Effector memory CD4-positive, alpha-beta T cell (primary cell): ENCODE measurements around the gene TMA7.

Experiments
- DNase-seq, 3 donors: peaks; one replicate each; pipeline ENCODE4 v3.0.0-alpha.2; 2020
- H3K27ac ChIP-seq: 2 replicates; pipeline ENCODE4 v1.7.0; 2013; ENCODE audit warnings: mild to moderate bottlenecking, low read length, moderate library complexity; ENCODE audit not compliant: insufficient read depth, poor library complexity, severe bottlenecking
- H3K27me3 ChIP-seq: replicated peaks from 2 replicates; pipeline ENCODE4 v1.7.0; 2013; ENCODE audit warnings: mild to moderate bottlenecking, low read length; ENCODE audit not compliant: insufficient read depth, control insufficient read depth, poor library complexity, severe bottlenecking
- H3K36me3 ChIP-seq: 2 replicates; pipeline ENCODE4 v1.7.0; 2013; ENCODE audit warnings: mild to moderate bottlenecking, low read length, moderate library complexity; ENCODE audit not compliant: control insufficient read depth, insufficient read depth
- H3K4me1 ChIP-seq: 2 replicates; pipeline ENCODE4 v1.7.0; 2013; ENCODE audit warnings: low read length, mild to moderate bottlenecking; ENCODE audit not compliant: control insufficient read depth, insufficient read depth, poor library complexity, severe bottlenecking
- H3K4me3 ChIP-seq: 2 replicates; pipeline ENCODE4 v1.7.0; 2013; ENCODE audit warnings: low read length, low read depth, mild to moderate bottlenecking; ENCODE audit not compliant: insufficient read depth, poor library complexity, severe bottlenecking
- H3K9me3 ChIP-seq: 2 replicates; pipeline ENCODE4 v1.7.0; 2013; ENCODE audit warnings: mild to moderate bottlenecking, low read length, moderate library complexity; ENCODE audit not compliant: control insufficient read depth

The TMA7 gene

DNA sequence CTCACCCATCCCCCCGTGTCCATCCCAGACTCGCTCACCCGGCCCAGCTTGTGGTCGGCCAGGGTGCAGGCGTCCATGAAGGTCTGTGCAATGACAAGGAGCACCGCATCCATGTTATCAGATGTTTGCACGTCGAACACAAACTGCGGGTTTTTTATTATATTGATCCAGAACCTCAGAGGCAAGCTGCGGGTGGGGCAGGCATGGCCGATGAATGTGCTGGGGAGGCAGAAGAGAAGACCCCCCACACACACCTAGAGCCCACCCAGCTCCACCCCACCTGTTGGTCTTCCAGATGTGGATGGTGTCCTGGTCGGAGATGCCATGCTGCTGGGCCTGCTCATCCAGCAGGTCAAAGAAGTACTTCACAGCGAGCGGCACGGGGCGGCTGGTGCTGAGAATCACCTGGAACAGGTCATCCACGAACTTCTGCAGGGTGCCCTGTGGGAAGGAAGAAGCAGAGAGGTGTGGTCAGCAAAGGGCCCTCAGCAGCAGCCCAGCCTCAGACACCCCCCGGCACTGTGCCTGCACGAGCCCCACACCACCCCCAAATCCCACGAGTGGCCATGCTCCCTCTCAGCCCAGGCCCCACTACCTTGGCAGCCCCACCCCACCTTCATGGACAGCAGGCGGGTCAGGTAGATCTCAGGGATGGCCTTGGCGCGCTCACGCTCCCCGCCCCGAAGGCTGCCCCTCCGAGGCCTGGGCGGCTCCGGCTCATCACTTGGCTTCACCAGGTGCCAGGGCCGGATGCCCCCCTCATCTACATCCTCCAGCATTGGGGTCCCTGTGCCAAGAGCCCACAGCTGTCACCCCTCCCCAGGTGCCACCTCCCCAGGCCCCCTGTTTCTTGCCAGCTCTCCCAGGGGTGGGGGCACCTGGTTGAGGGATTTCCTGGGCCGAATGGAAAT, 30.5 kb upstream of the TMA7 start:
- Histone ChIP-seq H3K27ac (no peak overlapping the region), H3K4me3 (no peak overlapping the region), H3K27me3 (no peaks in the 10 kb centered on the region), H3K36me3 (no peaks in the 10 kb centered on the region), H3K4me1 (no peaks in the 10 kb centered on the region), H3K9me3 (no peaks in the 10 kb centered on the region)
- no peak for DNase-seq

DNA sequence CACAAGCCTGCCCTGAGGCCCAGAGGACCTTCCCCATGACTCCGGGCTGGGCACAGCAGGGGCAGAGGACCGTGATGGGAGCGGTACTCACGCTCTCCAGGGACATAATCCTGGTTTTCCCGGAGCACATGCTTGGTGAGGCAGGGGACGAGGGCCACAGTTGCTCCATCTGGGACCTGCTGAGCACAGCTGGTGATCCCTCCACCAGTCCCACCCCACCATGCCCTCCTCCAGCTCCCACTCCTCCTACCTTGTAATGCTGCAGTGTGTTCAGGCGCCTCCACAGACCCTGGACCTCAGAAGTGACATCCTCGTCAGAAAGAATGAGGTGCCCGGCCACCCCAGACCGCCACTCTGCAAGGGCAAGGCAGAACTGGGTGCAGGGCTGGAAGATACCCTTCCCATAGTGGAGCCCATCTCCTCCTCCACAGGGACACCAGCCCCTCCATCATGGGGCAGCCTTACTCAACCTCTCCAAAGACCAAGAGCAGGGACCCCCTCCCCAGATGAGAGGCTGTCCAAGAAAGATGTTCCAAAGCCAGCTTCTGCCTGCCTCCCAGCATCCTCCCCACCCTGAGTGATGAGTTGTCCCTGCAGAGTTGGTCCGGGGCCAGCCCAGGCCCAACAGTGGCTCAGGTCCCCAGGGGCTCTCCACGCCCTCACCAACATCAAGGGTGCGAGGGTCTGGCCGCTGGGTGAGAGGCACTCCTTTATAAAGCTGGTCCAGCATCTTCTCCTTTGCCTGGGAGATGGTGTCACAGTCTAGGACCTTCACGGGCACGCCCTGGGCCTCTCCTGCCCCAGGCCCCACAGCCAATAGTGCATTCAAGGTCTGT, 29.6 kb upstream of the TMA7 start:
- no peak overlapping the region for H3K27ac ChIP-seq
- no peaks in the 10 kb centered on the region for H3K27me3 ChIP-seq
- H3K4me3 ChIP-seq: no peak overlapping the region
- no peaks in the 10 kb centered on the region for H3K9me3 ChIP-seq
- H3K4me1 ChIP-seq: no peaks in the 10 kb centered on the region
- no peak for DNase-seq
- H3K36me3 ChIP-seq: no peaks in the 10 kb centered on the region

DNA sequence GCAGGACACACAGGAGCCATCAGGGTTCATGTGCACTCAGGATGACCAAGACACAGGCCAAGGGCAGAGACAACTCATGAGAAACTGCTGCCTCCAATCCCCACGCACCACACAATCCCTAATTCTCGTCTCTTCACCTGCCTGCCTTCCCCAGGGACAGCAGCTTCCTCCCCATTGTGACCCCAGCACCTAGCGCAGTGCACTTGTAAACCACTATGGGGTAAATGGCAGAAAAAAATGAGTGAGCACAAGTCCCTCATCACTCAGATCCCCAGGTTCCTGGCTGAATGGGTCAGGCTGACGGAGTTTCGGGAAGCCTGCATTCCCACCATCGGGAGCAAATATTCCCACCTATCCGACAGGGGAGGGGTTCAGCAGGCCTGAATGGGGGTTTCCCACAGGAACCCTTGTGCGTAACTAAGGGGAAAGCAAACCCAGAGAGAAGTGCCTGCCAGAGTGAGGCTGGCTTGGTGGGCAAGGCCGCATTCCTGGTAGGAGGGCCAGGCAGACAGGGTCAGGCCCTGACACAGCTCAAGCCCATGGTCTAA, 28.9 kb upstream of the TMA7 start:
- Histone ChIP-seq H3K4me1 (no peaks in the 10 kb centered on the region), H3K27ac (no peak overlapping the region), H3K36me3 (no peaks in the 10 kb centered on the region), H3K9me3 (no peaks in the 10 kb centered on the region), H3K27me3 (no peaks in the 10 kb centered on the region), H3K4me3 (no peak overlapping the region)
- DNase-seq: no peak

DNA sequence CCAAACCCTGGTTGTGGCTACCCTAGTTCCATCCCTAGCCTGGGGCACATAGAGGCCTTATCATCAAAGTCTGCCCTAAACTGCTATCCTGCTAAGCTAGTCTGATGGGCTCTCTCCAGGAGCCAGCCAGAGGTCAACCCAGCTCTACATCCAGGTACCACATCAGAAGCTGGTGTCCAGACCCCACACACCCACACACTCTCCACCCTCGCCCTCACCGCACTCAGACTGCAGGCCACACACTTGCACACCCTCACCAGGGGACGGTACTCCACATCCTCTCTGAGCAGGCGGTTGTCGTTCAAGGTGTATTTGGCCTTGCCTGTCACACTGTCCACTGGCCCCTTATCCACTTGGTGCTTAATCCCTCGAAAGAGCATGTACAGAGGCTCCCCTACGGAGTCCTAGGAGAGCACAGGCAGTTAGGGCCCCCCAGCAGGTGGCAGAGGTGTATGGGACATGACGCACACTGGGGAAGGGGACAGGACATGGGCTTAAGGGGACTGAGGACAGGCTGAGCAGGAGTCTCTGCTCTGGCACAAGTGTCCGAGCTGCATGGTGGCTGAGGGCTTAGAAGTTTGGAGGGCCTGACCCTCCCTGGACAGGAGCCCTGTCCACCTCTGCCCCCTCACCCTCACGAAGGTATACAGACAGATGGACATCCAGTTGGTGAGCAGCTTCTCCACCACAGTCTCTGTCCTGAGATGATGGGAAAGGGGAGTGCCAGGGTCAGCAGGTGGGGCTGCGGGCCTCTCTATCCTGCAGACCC, 28.3 kb upstream of the TMA7 start:
- H3K4me1 ChIP-seq: no peaks in the 10 kb centered on the region
- no peak for DNase-seq
- H3K27me3 ChIP-seq: no peaks in the 10 kb centered on the region
- H3K36me3 ChIP-seq: no peaks in the 10 kb centered on the region
- H3K4me3 ChIP-seq: no peak overlapping the region
- H3K27ac ChIP-seq: no peak overlapping the region
- H3K9me3 ChIP-seq: no peaks in the 10 kb centered on the region

DNA sequence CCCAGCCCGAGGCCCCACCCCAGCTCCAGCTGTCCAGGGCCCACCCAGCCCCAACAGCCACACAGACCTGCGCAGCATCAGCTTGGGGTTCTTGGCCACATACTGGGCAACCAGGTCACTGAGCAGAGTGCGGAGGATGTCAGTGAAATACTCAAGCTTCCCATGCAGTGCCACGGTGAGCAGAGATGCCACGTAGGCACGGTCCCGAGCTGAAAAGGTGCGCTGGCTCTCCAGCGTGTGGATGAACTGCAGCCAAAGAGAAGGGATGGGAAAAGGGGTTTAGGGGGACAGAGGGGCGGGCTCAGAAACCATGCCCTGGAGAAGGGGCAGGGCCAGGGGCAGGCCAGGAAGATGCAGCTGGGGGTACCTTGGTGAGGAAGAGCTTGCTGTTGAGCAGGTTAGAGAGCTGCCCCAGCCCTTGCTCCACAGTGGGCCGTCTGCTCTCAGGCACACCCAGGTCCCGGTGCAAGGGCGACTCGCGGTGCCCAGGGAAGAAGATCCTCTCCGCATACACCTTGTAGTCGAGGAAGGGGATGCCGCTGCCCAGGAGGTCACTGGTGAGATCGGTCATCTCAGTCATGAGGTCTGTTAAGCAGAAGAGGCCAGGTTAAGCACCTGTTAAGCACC, 27.6 kb upstream of the TMA7 start:
- Histone ChIP-seq H3K27ac (no peak overlapping the region), H3K36me3 (no peaks in the 10 kb centered on the region), H3K9me3 (no peaks in the 10 kb centered on the region), H3K4me1 (no peaks in the 10 kb centered on the region), H3K4me3 (no peak overlapping the region), H3K27me3 (no peaks in the 10 kb centered on the region)
- no peak for DNase-seq

DNA sequence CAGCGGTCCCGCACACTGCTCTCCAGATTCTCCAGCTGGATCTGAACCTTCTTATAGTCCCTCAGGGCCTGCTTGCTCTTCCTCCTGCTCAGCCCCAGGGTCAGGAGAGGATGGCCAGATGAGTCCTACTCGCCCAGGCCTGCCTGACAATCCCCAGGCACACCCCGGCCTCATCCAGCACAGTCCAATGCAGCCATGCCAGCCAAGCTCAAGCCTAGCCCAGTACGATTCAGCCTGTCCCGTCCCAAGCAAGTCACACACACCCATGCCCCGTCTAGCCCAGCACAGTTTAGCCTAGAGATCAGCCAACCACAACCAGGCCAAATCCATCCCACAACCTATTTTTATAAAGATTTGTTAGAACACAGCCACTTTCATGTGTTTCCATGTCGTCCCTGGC, 27.0 kb upstream of the TMA7 start:
- DNase-seq: no peak
- Histone ChIP-seq H3K27ac (no peak overlapping the region), H3K27me3 (no peaks in the 10 kb centered on the region), H3K36me3 (no peaks in the 10 kb centered on the region), H3K4me3 (no peak overlapping the region), H3K9me3 (no peaks in the 10 kb centered on the region), H3K4me1 (no peaks in the 10 kb centered on the region)

DNA sequence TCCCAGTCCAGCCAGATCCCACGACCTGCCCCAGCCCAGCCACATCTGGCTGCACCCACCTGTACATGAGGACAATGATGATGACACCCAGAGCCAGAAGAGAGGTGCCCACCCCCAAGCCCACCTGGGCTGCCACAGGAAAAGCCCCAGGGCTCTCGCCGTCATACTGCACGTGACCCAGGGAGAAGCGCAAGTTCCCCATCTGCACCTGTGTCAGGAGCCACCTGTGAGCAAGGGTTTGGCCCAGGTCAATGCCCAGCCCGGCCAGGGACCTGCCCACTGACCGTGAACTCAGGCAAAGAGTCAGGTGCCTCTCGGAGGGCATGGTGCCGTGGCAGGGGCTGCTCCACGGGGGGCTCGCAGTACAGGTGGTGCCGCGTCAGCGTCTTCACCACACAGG, 26.4 kb upstream of the TMA7 start:
- Histone ChIP-seq H3K36me3 (no peaks in the 10 kb centered on the region), H3K4me3 (no peak overlapping the region), H3K27ac (no peak overlapping the region)

DNA sequence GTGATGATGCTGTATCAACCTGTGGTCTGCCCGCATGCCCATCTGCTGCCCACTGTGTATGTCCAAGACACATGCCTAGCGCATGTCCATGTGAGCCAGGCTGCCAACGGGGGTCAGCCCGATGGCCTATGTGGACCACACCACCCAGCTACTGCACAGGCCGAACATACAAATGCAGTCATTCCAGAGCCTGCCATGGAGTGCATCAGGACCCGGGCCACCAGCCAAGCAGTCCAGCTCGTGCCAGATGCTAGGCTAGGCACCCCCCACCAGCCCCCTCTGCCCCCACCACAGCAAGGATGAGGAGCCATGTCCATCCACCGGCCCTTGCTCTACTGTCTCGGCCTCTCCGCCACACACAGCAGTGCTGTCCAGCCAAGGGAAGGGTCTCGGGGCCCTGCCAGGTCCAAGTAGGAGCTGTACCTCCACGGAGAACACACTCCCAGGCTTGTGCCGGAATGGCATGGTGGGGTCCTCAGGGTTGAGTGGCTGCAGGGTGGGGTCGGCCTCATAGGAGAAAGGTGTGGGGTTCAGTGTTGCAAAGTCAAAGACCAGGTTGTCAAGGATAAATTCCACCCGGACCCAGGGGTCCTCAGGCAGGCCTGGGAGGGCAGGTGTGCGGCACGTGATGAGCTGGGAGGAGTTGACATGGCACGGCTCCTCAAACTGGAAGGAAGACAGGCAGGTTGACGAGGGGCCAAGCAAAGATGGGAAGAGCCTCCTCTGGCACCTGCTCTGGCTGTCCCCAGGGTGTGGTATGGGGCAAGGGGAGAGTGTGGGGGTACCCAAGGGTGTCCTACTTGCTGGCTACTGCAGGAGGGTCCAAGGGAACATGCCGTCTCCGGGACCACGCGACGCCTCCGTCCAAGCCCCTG, 25.4 kb upstream of the TMA7 start:
- no peak for DNase-seq
- Histone ChIP-seq H3K27me3 (no peaks in the 10 kb centered on the region), H3K4me1 (no peaks in the 10 kb centered on the region), H3K9me3 (no peaks in the 10 kb centered on the region), H3K36me3 (no peaks in the 10 kb centered on the region), H3K4me3 (no peak overlapping the region), H3K27ac (no peak overlapping the region)

More for the DNA sequence above, 26.4 kb upstream of the TMA7 start:
- no peaks in the 10 kb centered on the region for H3K4me1 ChIP-seq
- no peaks in the 10 kb centered on the region for H3K27me3 ChIP-seq
- no peaks in the 10 kb centered on the region for H3K9me3 ChIP-seq
- no peak for DNase-seq
